ENCODE data around the gene TPM2.

GRCh38 chr9:35646153-35646532 is 43.6 kb downstream of the TPM2 start:
- TF ChIP-seq CTCF (conservative IDR thresholded peaks at IDR 0.05) = no peak
- TF ChIP-seq ZFX (IDR thresholded peaks at IDR 0.05) = no peak

Measured in C4-2B (cell line).